Mammary epithelial cell (primary cell): ENCODE data around the gene MYO9A.

ENCODE experiments used
- EZH2 ChIP-seq: IDR thresholded peaks from 2 replicates; pipeline ENCODE4 v1.6.1; 2012; ENCODE audit warnings: low read length, inconsistent platforms, borderline replicate concordance
- TF ChIP-seq, protein P1 (sequence below), 2 donors: IDR thresholded peaks in 1 of 2; conservative IDR thresholded peaks in 1 of 2; 2 replicates each; pipeline ENCODE4 v1.5.1; 2011 to 2012; ENCODE audit warnings: inconsistent platforms in 2 of 2, low read length in 2 of 2, mild to moderate bottlenecking in 2 of 2, control low read depth in 1 of 2, low read depth in 1 of 2; ENCODE audit not compliant: insufficient read depth in 1 of 2; ENCODE audit errors: extremely low read depth in 1 of 2

DNA sequence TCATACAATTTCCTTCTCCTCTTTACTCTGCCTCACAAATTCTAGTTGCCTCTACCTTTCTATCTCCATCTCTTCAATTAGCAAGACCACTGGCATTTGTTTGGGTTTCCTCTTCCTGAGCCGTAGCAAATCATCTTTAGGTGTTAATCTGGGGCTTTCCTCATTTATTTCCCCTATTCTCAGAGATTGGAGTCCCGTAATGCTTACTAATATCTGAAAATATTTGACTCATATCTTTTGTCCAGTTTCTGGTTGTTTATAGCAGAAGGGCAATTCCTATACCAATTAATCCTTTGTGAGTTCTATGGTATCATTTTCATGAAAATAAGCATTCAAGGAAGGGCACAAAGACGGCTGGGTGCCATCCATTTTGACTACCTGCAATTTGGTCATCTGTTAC is 203.9 kb downstream of the MYO9A start:
- TF ChIP-seq, protein P1, sequence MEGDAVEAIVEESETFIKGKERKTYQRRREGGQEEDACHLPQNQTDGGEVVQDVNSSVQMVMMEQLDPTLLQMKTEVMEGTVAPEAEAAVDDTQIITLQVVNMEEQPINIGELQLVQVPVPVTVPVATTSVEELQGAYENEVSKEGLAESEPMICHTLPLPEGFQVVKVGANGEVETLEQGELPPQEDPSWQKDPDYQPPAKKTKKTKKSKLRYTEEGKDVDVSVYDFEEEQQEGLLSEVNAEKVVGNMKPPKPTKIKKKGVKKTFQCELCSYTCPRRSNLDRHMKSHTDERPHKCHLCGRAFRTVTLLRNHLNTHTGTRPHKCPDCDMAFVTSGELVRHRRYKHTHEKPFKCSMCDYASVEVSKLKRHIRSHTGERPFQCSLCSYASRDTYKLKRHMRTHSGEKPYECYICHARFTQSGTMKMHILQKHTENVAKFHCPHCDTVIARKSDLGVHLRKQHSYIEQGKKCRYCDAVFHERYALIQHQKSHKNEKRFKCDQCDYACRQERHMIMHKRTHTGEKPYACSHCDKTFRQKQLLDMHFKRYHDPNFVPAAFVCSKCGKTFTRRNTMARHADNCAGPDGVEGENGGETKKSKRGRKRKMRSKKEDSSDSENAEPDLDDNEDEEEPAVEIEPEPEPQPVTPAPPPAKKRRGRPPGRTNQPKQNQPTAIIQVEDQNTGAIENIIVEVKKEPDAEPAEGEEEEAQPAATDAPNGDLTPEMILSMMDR (conservative IDR thresholded peaks at IDR 0.05 in 1 of 2, IDR thresholded peaks at IDR 0.05 in 1 of 2; ENCODE audit: extremely low read depth in 1 of 2, insufficient read depth in 1 of 2, low read depth in 1 of 2, low read length in 2 of 2) = no peak
- TF ChIP-seq EZH2 = no peak
